OCI-M2 (cell line): ENCODE results near the gene HSDL2.
A peak's percentile ranks its signal among the peaks of the same experiment; 100 is the strongest.

Source experiments
- DNase-seq: peaks from one replicate; lab custom pipeline; 2025; ENCODE audit not compliant: unreplicated experiment; lab: John Stamatoyannopoulos, UW

The HSDL2 gene

GRCh38 chr9:112380102-112380824, at the start of gene HSDL2:
Gene HSDL2, plus strand, starts transcription at chr9:112380108. Its CDS starts 56 bp downstream, at chr9:112380164.
- no peak for DNase-seq

GRCh38 chr9:112331674-112331952, 48.3 kb upstream of the HSDL2 start:
- no peak for DNase-seq

GRCh38 chr9:112332214-112332613, 47.7 kb upstream of the HSDL2 start:
- DNase-seq, result no peak

GRCh38 chr9:112332674-112332976, 47.3 kb upstream of the HSDL2 start:
- no peak for DNase-seq

- no peak for DNase-seq
Observed at GRCh38 chr9:112332977-112333638, 46.8 kb upstream of the HSDL2 start, which contains the start of gene PTBP3. Gene PTBP3, minus strand, starts transcription at chr9:112333619. Its CDS starts 35,754 bp downstream, at chr9:112297865.

GRCh38 chr9:112333639-112334431, 46.1 kb upstream of the HSDL2 start:
- peak; percentile 29 for DNase-seq

GRCh38 chr9:112334432-112334841, 45.5 kb upstream of the HSDL2 start:
- no peak for DNase-seq

GRCh38 chr9:112337547-112337946, 42.4 kb upstream of the HSDL2 start:
- no peak for DNase-seq

GRCh38 chr9:112338561-112338960, 41.3 kb upstream of the HSDL2 start:
- DNase-seq, result no peak

- DNase-seq, result no peak
Observed at GRCh38 chr9:112339886-112340285, 40.0 kb upstream of the HSDL2 start.

GRCh38 chr9:112341730-112342129, 38.2 kb upstream of the HSDL2 start:
- DNase-seq, result no peak

- DNase-seq, result no peak
Observed at GRCh38 chr9:112348257-112349007, 31.5 kb upstream of the HSDL2 start.

- DNase-seq, result no peak
Observed at GRCh38 chr9:112349008-112349333, 30.9 kb upstream of the HSDL2 start.

- DNase-seq, result no peak
Observed at GRCh38 chr9:112351184-112351583, 28.7 kb upstream of the HSDL2 start.

GRCh38 chr9:112352209-112352608, 27.7 kb upstream of the HSDL2 start:
- DNase-seq, result no peak

- no peak for DNase-seq
Observed at GRCh38 chr9:112354081-112354743, 25.7 kb upstream of the HSDL2 start.

GRCh38 chr9:112355427-112355897, 24.4 kb upstream of the HSDL2 start:
- no peak for DNase-seq

GRCh38 chr9:112360047-112360804, 19.7 kb upstream of the HSDL2 start:
- DNase-seq, result no peak

GRCh38 chr9:112361601-112362000, 18.3 kb upstream of the HSDL2 start:
- DNase-seq, result peak; percentile 12

- no peak for DNase-seq
Observed at GRCh38 chr9:112364761-112365160, 15.1 kb upstream of the HSDL2 start.
